Type B pancreatic cell (in vitro differentiated cells): ENCODE data around the gene PRTFDC1. TPM values are rescaled to one million over a fixed set of nuclear protein-coding genes. Genes with fewer than 3 reads are reported as not detected.

Experiments
- DNase-seq: peaks from one replicate; pipeline ENCODE4 v3.0.0; 2021; ENCODE audit warnings: mixed read lengths; ENCODE audit not compliant: unreplicated experiment; ENCODE audit errors: extremely low spot score
- H3K27ac Mint-ChIP-seq: 2 replicates; pipeline ENCODE4 v1.8.0; 2021; ENCODE audit warnings: mild to moderate bottlenecking, mixed read lengths
- H3K27me3 Mint-ChIP-seq: 2 replicates; pipeline ENCODE4 v1.8.0; 2021; ENCODE audit warnings: mixed read lengths
- H3K36me3 Mint-ChIP-seq: 2 replicates; pipeline ENCODE4 v1.8.0; 2021; ENCODE audit warnings: mixed read lengths
- H3K4me1 Mint-ChIP-seq: one replicate; pipeline ENCODE4 v1.8.0; 2021; ENCODE audit warnings: mixed read lengths; ENCODE audit not compliant: unreplicated experiment
- H3K4me3 Mint-ChIP-seq: 2 replicates; pipeline ENCODE4 v1.8.0; 2021; ENCODE audit warnings: mild to moderate bottlenecking, mixed read lengths
- H3K9me3 Mint-ChIP-seq: 2 replicates; pipeline ENCODE4 v1.8.0; 2021; ENCODE audit warnings: mixed read lengths
- total RNA-seq: library from RNA; stranded (reverse); gene quantifications from 2 replicates; pipeline ENCODE4 v1.2.1, GENCODE V29; 2021; ENCODE audit warnings: low replicate concordance
- TF ChIP-seq, protein P1 (sequence below): fragments of 200-600 bp; sonication (generic); conservative IDR thresholded peaks from 2 replicates; pipeline ENCODE4 v1.5.0; 2021; ENCODE audit warnings: antibody characterized with exemption, mild to moderate bottlenecking

The PRTFDC1 gene
- total RNA-seq, 1 donor from 2014 or later, result 22.9 TPM

DNA sequence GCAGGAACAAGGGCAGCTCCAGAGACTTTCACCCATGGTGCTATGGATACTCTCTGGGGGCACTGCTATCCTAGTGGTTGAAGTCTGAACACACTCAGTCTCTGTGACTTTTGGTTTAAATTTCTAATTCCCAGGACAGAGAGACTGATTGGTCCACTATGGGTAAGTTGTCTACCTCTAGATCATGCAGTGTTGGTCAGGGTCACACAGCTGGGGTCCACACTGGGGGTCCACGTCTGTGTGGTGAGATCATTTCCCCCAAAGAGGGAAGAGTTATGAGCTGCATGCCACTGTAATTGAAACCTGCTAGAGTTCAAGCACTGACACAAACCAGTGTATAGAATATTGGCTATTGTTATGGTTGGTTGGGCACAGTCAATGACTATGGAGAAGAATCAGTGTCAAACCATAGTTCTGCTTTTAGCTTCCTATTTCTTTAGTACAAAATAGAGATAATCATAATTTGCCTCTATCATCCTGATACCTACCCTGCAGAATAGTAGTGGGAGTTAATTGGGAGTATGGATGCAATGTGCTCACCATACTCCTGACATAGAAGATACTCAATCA, 101.6 kb downstream of the PRTFDC1 start:
- TF ChIP-seq, protein P1, sequence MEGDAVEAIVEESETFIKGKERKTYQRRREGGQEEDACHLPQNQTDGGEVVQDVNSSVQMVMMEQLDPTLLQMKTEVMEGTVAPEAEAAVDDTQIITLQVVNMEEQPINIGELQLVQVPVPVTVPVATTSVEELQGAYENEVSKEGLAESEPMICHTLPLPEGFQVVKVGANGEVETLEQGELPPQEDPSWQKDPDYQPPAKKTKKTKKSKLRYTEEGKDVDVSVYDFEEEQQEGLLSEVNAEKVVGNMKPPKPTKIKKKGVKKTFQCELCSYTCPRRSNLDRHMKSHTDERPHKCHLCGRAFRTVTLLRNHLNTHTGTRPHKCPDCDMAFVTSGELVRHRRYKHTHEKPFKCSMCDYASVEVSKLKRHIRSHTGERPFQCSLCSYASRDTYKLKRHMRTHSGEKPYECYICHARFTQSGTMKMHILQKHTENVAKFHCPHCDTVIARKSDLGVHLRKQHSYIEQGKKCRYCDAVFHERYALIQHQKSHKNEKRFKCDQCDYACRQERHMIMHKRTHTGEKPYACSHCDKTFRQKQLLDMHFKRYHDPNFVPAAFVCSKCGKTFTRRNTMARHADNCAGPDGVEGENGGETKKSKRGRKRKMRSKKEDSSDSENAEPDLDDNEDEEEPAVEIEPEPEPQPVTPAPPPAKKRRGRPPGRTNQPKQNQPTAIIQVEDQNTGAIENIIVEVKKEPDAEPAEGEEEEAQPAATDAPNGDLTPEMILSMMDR, result peak; percentile 30
- H3K27ac Mint-ChIP-seq, result peak overlapping the region; percentile 32
- H3K27me3 Mint-ChIP-seq, result no peaks in the 10 kb centered on the region
- no peak for DNase-seq
- H3K9me3 Mint-ChIP-seq, result peaks cover 11% of the 10 kb centered on the region
- H3K4me3 Mint-ChIP-seq, result no peak overlapping the region
- peaks cover 3% of the 10 kb centered on the region for H3K36me3 Mint-ChIP-seq
- peaks cover 29% of the 10 kb centered on the region for H3K4me1 Mint-ChIP-seq

DNA sequence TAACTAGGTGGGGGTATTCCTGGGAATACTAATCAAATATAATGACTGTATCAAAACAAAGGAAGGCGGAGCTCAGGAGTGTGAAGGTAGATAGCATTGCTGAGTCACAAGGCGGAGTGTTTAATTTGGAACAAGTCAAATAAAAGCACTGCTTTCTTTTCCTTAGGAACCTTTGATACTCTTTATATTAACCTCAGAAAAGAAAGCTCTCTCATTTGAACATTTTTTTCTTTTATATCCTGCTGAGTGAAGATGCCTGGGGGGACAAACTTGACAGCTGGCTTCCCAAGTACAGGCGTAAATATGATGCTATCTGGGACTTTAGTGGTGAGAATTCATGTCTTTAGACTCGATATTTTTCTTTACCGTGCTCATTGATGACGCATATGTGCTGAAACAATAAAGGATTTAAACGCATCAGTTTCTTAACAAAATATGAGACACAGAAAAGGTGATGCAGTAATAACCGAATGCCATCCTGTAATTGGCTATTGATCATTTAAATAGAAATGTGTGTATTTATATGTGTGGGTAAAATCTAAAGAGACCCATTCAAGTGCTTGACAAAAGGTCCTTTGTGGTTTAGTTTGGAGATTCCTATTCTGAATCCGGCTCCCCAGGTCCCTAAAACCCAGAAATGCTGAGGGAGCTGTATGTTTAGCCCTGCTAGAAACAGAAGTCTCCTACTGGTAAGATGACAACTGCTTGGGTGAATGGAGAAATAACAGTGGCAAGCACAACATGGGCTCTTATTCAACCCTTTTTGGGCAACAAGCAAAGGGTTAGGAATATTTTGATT, 102.7 kb downstream of the PRTFDC1 start:
- H3K27me3 Mint-ChIP-seq, result no peaks in the 10 kb centered on the region
- H3K36me3 Mint-ChIP-seq, result peaks cover 3% of the 10 kb centered on the region
- peaks cover 11% of the 10 kb centered on the region for H3K9me3 Mint-ChIP-seq
- no peak for DNase-seq
- TF ChIP-seq, protein P1, result no peak
- peak overlapping the region; percentile 80 for H3K27ac Mint-ChIP-seq
- peaks cover 29% of the 10 kb centered on the region for H3K4me1 Mint-ChIP-seq
- peak overlapping the region; percentile 37 for H3K4me3 Mint-ChIP-seq

DNA sequence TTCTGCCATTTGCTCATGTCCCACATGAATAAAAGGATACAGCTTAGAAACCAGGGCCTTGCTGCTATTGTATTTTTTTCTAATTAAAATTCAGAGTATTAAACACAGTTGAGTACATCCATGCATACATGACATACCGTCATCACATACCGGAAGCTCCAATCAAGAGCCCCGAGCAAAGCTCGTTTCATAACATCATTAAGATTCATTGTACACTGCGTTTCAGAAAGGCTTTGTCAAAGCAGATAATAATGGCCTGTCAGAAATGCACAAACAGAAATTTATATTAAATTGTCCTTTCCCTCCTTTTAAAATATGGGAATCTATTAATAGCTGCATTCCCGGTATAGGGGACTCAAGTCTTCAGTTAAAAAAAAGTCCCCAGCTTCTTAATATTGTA, 103.4 kb downstream of the PRTFDC1 start:
- Mint-ChIP-seq H3K27ac (peak overlapping the region; percentile 80), H3K27me3 (no peaks in the 10 kb centered on the region), H3K36me3 (peaks cover 3% of the 10 kb centered on the region), H3K4me3 (peak overlapping the region; percentile 37), H3K4me1 (peaks cover 29% of the 10 kb centered on the region), H3K9me3 (peaks cover 11% of the 10 kb centered on the region)
- no peak for DNase-seq
- TF ChIP-seq, protein P1, result no peak

DNA sequence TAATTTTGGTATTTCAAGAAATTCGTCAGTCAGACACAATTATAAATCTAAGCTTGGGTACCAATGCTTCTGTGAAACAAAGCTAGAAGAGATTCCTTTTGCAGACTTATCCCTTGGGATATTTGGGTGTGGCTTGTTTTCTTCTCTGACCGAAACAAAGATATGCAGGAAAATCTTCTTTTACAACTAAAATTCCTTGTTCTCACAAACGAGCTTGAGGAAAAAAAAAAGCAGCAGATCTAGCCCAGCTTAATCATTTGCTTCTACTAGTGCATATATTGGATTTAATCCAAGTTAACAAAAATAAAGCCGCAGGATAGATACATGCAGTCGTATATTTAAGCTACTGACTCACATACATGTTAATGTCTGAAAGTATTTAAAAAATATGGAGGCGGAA, 104.2 kb downstream of the PRTFDC1 start:
- no peaks in the 10 kb centered on the region for H3K27me3 Mint-ChIP-seq
- peaks cover 29% of the 10 kb centered on the region for H3K4me1 Mint-ChIP-seq
- TF ChIP-seq, protein P1, result no peak
- H3K36me3 Mint-ChIP-seq, result peaks cover 3% of the 10 kb centered on the region
- H3K4me3 Mint-ChIP-seq, result no peak overlapping the region
- H3K9me3 Mint-ChIP-seq, result peaks cover 11% of the 10 kb centered on the region
- no peak for DNase-seq
- H3K27ac Mint-ChIP-seq, result peak overlapping the region; percentile 34

DNA sequence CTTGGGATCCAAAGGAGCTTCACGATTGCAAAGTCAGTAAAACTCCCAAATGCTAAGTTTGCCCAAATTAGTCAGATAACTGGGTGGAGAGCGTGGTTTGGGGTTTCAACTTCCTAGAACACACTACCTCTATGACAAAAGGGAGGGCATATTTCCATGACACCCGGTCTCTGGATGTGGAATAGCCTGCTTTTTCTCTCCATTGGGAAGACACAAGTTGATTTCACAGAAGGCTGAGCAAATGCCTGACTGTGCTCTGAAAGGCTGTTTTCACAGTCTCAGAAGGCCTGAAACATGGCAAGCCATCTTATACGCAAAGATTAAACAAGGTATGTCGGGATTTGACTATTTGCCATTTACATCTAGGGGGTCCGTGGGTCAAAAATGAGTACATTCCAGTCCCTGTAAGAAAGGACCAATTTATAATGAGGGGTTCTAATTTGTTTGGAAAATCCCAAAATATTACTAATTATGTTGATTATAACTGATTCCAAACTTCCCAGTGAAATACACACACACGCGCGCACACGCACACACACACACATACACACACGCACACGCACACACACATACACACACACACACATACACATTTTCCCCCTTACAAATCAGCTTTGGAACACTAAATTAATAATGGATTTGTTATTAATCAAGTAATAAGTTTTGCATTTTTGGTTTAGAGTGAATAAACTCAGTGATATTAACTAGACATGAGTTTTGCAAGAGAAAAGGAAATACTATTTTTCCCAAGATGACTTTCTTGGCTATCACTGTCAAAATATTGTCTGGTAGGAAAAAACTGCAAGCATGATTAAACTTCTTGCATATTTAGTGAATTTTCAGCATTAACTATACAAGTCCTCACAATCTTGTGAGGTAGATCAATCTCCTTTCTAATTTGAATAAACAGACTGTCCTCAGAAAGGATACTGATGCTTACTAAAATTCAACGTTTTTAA, 105.0 kb downstream of the PRTFDC1 start:
- DNase-seq, result no peak
- Mint-ChIP-seq H3K27ac (no peak overlapping the region), H3K36me3 (peaks cover 3% of the 10 kb centered on the region), H3K4me3 (no peak overlapping the region), H3K27me3 (no peaks in the 10 kb centered on the region), H3K4me1 (peaks cover 29% of the 10 kb centered on the region), H3K9me3 (peaks cover 11% of the 10 kb centered on the region)
- TF ChIP-seq, protein P1, result no peak
